IMR-90 (cell line): ENCODE measurements around the gene TNKS2. TPM values are rescaled to one million over a fixed set of nuclear protein-coding genes. Genes with fewer than 3 reads are reported as not detected.

Experiments
- ATAC-seq: fragments of 200-7000 bp; cut with Tn5 transposase; 2 replicates; pipeline ENCODE4 v1.9.1; 2020; ENCODE audit warnings: low read depth, mild to moderate bottlenecking, moderate library complexity
- BruUV-seq: library from RNA; stranded (reverse); fragments of 400-500 nt; replicated peaks from 2 replicates; lab custom pipeline; 2021; lab: Mats Ljungman, UMichigan
- CTCF ChIA-PET: fragments of 300-600 bp; formaldehyde crosslinking; extraction: SDS; loops from one replicate; lab custom pipeline; 2021; ENCODE audit warnings: antibody characterized with exemption; lab: Yijun Ruan, JAX
- POLR2A ChIA-PET: fragments of 300-600 bp; sonication (Branson Sonifier 250); formaldehyde crosslinking; loops from one replicate; lab custom pipeline; 2022; ENCODE audit warnings: antibody characterized with exemption; ENCODE audit not compliant: unreplicated experiment; lab: Charles Lee
- DNase-seq: peaks from one replicate; pipeline ENCODE4 v3.0.0; 2013
- H2AFZ ChIP-seq: replicated peaks from 2 replicates; pipeline ENCODE3; 2013; ENCODE audit warnings: low read length, mild to moderate bottlenecking; ENCODE audit not compliant: poor library complexity
- H2AK5ac ChIP-seq: 2 replicates; pipeline ENCODE4 v1.6.1; 2013; ENCODE audit warnings: low read depth, low read length, inconsistent platforms
- H2AK9ac ChIP-seq: replicated peaks from 2 replicates; pipeline ENCODE3; 2013; ENCODE audit warnings: mild to moderate bottlenecking, low read depth, low read length, moderate library complexity; ENCODE audit not compliant: poor library complexity
- H2BK120ac ChIP-seq: 2 replicates; pipeline ENCODE4 v1.6.1; 2013; ENCODE audit warnings: low read depth, low read length, inconsistent platforms
- H2BK15ac ChIP-seq: 3 replicates; pipeline ENCODE4 v1.6.1; 2013; ENCODE audit warnings: low read depth, low read length, inconsistent platforms
- H2BK20ac ChIP-seq: 2 replicates; pipeline ENCODE4 v1.6.1; 2013; ENCODE audit warnings: low read depth, mild to moderate bottlenecking, inconsistent platforms, low read length, moderate library complexity
- H2BK5ac ChIP-seq: 2 replicates; pipeline ENCODE4 v1.6.1; 2013; ENCODE audit warnings: mild to moderate bottlenecking, low read depth, low read length, inconsistent platforms; ENCODE audit not compliant: poor library complexity, severe bottlenecking
- H3K14ac ChIP-seq: replicated peaks from 2 replicates; pipeline ENCODE4 v1.6.1; 2013; ENCODE audit warnings: low read depth, low read length, inconsistent platforms
- H3K18ac ChIP-seq: 2 replicates; pipeline ENCODE4 v1.6.1; 2013; ENCODE audit warnings: low read depth, low read length, control low read depth
- H3K23ac ChIP-seq: 2 replicates; pipeline ENCODE4 v1.6.1; 2013; ENCODE audit warnings: low read depth, low read length, inconsistent platforms
- H3K27ac ChIP-seq: 2 replicates; pipeline ENCODE4 v1.5.1; 2013; ENCODE audit warnings: mild to moderate bottlenecking, control low read depth, low read length; ENCODE audit not compliant: insufficient read depth
- H3K27me3 ChIP-seq: 2 replicates; pipeline ENCODE4 v1.6.1; 2013; ENCODE audit warnings: low read length; ENCODE audit not compliant: control insufficient read depth, insufficient read depth
- H3K36me3 ChIP-seq: 2 replicates; pipeline ENCODE4 v1.6.1; 2013; ENCODE audit warnings: low read length, mixed read lengths; ENCODE audit not compliant: control insufficient read depth, insufficient read depth
- H3K4ac ChIP-seq: 2 replicates; pipeline ENCODE4 v1.6.1; 2013; ENCODE audit warnings: low read depth, low read length, inconsistent platforms
- H3K4me1 ChIP-seq: 2 replicates; pipeline ENCODE4 v1.6.1; 2013; ENCODE audit warnings: low read length, mixed read lengths; ENCODE audit not compliant: control insufficient read depth, insufficient read depth
- H3K4me2 ChIP-seq: 2 replicates; pipeline ENCODE4 v1.6.1; 2013; ENCODE audit warnings: low read depth, mild to moderate bottlenecking, control low read depth, low read length, moderate library complexity
- H3K4me3 ChIP-seq: 2 replicates; pipeline ENCODE4 v1.5.1; 2013; ENCODE audit warnings: low read depth, mild to moderate bottlenecking, control low read depth, low read length, moderate library complexity; ENCODE audit not compliant: insufficient read depth
- H3K56ac ChIP-seq: 2 replicates; pipeline ENCODE4 v1.6.1; 2013; ENCODE audit warnings: low read length, inconsistent platforms; ENCODE audit not compliant: insufficient read depth; ENCODE audit errors: extremely low read depth
- H3K79me1 ChIP-seq, 2 experiments: 2 replicates each; pipeline ENCODE4 v1.6.1; 2013; ENCODE audit warnings: low read length in 2 of 2, inconsistent platforms in 1 of 2, low read depth in 1 of 2
- H3K9ac ChIP-seq: 2 replicates; pipeline ENCODE4 v1.6.1; 2013; ENCODE audit warnings: low read depth, low read length, control low read depth
- H3K9me1 ChIP-seq: 2 replicates; pipeline ENCODE4 v1.6.1; 2013; ENCODE audit warnings: low read length, inconsistent platforms; ENCODE audit not compliant: insufficient read depth
- H3K9me3 ChIP-seq: 2 replicates; pipeline ENCODE4 v1.6.1; 2013; ENCODE audit warnings: low read length; ENCODE audit not compliant: control insufficient read depth, insufficient read depth
- H4K20me1 ChIP-seq: 2 replicates; pipeline ENCODE4 v1.6.1; 2013; ENCODE audit warnings: low read length, inconsistent platforms; ENCODE audit not compliant: insufficient read depth
- H4K5ac ChIP-seq: 2 replicates; pipeline ENCODE4 v1.6.1; 2013; ENCODE audit warnings: mild to moderate bottlenecking, low read depth, low read length, control low read depth
- H4K8ac ChIP-seq, 2 experiments: 2 replicates each; pipeline ENCODE4 v1.6.1; 2013; ENCODE audit warnings: low read depth in 2 of 2, low read length in 2 of 2, control low read depth in 1 of 2, inconsistent platforms in 1 of 2
- H4K91ac ChIP-seq: 2 replicates; pipeline ENCODE4 v1.6.1; 2013; ENCODE audit warnings: low read depth, low read length, inconsistent platforms; ENCODE audit not compliant: insufficient read depth
- BHLHE40 ChIP-seq: fragments of 150-350 bp; IDR thresholded peaks from 2 replicates; pipeline ENCODE4 v1.6.1; 2016; ENCODE audit warnings: mild to moderate bottlenecking, low read depth, low read length
- CEBPB ChIP-seq: IDR thresholded peaks from 2 replicates; pipeline ENCODE4 v1.6.1; 2012; ENCODE audit warnings: low read depth, low read length, improper control_type of control experiment
- CHD1 ChIP-seq: IDR thresholded peaks from 2 replicates; pipeline ENCODE4 v1.6.1; 2012; ENCODE audit warnings: low read depth, low read length, improper control_type of control experiment
- FOS ChIP-seq: fragments of 150-350 bp; IDR thresholded peaks from 2 replicates; pipeline ENCODE4 v1.6.1; 2016; ENCODE audit warnings: low read depth, low read length
- MAFK ChIP-seq: IDR thresholded peaks from 2 replicates; pipeline ENCODE4 v1.6.1; 2012; ENCODE audit warnings: low read depth, low read length, improper control_type of control experiment
- MAZ ChIP-seq: IDR thresholded peaks from 2 replicates; pipeline ENCODE4 v1.6.1; 2012; ENCODE audit warnings: low read depth, mild to moderate bottlenecking, low read length, improper control_type of control experiment, moderate library complexity, borderline replicate concordance
- MXI1 ChIP-seq: IDR thresholded peaks from 2 replicates; pipeline ENCODE4 v1.6.1; 2012; ENCODE audit warnings: low read depth, mild to moderate bottlenecking, low read length, moderate library complexity, borderline replicate concordance
- NFE2L2 ChIP-seq: fragments of 150-350 bp; IDR thresholded peaks from 2 replicates; pipeline ENCODE4 v1.6.1; 2016; ENCODE audit warnings: low read depth, mild to moderate bottlenecking, low read length
- POLR2A ChIP-seq: IDR thresholded peaks from 2 replicates; pipeline ENCODE4 v1.6.1; 2012; ENCODE audit warnings: mild to moderate bottlenecking, low read depth, low read length
- RAD21 ChIP-seq: IDR thresholded peaks from 2 replicates; pipeline ENCODE4 v1.6.1; 2012; ENCODE audit warnings: low read length, improper control_type of control experiment
- RCOR1 ChIP-seq: IDR thresholded peaks from 2 replicates; pipeline ENCODE4 v1.6.1; 2012; ENCODE audit warnings: mild to moderate bottlenecking, low read length, improper control_type of control experiment; ENCODE audit not compliant: insufficient replicate concordance
- RFX5 ChIP-seq: IDR thresholded peaks from 2 replicates; pipeline ENCODE4 v1.8.0; 2012; ENCODE audit warnings: low read depth, mild to moderate bottlenecking, low read length, moderate library complexity
- SMC3 ChIP-seq: fragments of 150-350 bp; IDR thresholded peaks from 2 replicates; pipeline ENCODE4 v1.6.1; 2016; ENCODE audit warnings: low read depth, mild to moderate bottlenecking, antibody characterized with exemption, low read length, moderate library complexity
- WGBS, 2 experiments: methylation state at CpG; one replicate each; pipeline versions ENCODE4 v1.1.5 to v1.1.7; 2013; ENCODE audit warnings: missing lambda C conversion rate in 2 of 2; ENCODE audit not compliant: insufficient read length in 1 of 2; ENCODE audit errors: extremely low coverage in 2 of 2; 5-methylcytosine and 5-hydroxymethylcytosine counted together
- dilution Hi-C: fragments of 300-500 bp; cut with HindIII; formaldehyde crosslinking; loops from one replicate; pipeline ENCODE4 v1.14.3; 2018; ENCODE audit warnings: low sequenced_read_pairs; ENCODE audit not compliant: unreplicated experiment
- in situ Hi-C: fragments of 300-500 bp; cut with MboI; formaldehyde crosslinking; loops from 3 replicates; pipeline ENCODE4 v1.14.3; 2019; ENCODE audit warnings: low sequenced_read_pairs, inconsistent platforms, mixed read lengths
- intact Hi-C: fragments of 100-400 bp; cut with micrococcal nuclease; formaldehyde crosslinking; loops from 2 replicates; pipeline ENCODE4 v1.10.0; 2022
- polyA plus RNA-seq, 3 experiments: library from polyadenylated mRNA; depleted of rRNA; stranded (reverse); fragments of >200 nt; gene quantifications; 2 replicates each; pipeline ENCODE4 v1.2.3, GENCODE V29; 2012; ENCODE audit warnings: low replicate concordance in 1 of 3
- total RNA-seq: library from RNA; depleted of rRNA; stranded (reverse); fragments of >200 nt; gene quantifications from 2 replicates; pipeline ENCODE4 v1.2.3, GENCODE V29; 2012
- TF ChIP-seq, protein P1 (sequence below): conservative IDR thresholded peaks from 2 replicates; pipeline ENCODE4 v1.5.1; 2012; ENCODE audit warnings: mild to moderate bottlenecking, low read depth, low read length, improper control_type of control experiment
- TF ChIP-seq, protein P2 (sequence below): fragments of 150-350 bp; IDR thresholded peaks from 2 replicates; pipeline ENCODE4 v1.6.1; 2017; ENCODE audit warnings: mild to moderate bottlenecking, antibody characterized with exemption, low read length, low read depth
- TF ChIP-seq, protein P3 (sequence below): fragments of 150-350 bp; IDR thresholded peaks from 2 replicates; pipeline ENCODE4 v1.6.1; 2016; ENCODE audit warnings: low read depth, mild to moderate bottlenecking, low read length, moderate library complexity, borderline replicate concordance

The TNKS2 gene
- total and polyA plus RNA-seq, 2 of the 4 experiments (the other 2 are of a cell fraction) = 17.0 to 41.4 TPM

DNA sequence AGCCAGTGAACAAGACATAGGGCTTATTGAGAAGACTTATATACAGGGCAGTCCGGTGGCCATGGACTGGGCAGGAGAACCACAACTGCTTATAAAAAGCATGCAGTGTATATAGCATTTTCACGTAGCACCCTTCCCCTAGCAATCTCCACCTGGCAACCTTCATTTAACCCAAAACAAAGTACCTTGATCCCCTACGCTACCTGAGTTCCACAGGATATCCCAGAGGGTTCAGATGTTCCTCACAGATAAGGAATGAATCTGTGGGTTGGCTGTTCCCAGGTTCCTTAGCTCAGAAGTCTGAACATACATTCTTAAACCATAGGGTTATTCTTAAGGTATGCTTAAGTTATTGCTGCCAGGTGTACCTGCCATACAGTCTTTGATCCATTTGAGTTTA lies 22.0 kb upstream of the TNKS2 start:
- Histone ChIP-seq H3K79me1 (no peaks in the 10 kb centered on the region), H3K4me2 (no peak overlapping the region), H4K20me1 (no peaks in the 10 kb centered on the region), H2BK15ac (no peak overlapping the region), H3K4me1 (no peaks in the 10 kb centered on the region), H3K4me3 (no peak overlapping the region), H3K36me3 (no peaks in the 10 kb centered on the region), H4K5ac (no peak overlapping the region), H2BK5ac (no peak overlapping the region), H3K9me1 (no peaks in the 10 kb centered on the region), H3K27me3 (peaks cover 22% of the 10 kb centered on the region), H3K14ac (no peak overlapping the region), H2BK120ac (no peak overlapping the region), H2AFZ (no peak overlapping the region), H3K9ac (no peak overlapping the region), H2AK5ac (no peak overlapping the region), H3K9me3 (no peaks in the 10 kb centered on the region), H3K56ac (no peak overlapping the region), H4K91ac (no peak overlapping the region), H2BK20ac (no peak overlapping the region), H3K27ac (no peak overlapping the region), H3K18ac (no peak overlapping the region), H4K8ac (no peak overlapping the region), H2AK9ac (no peak overlapping the region), H3K23ac (no peak overlapping the region), H3K4ac (no peak overlapping the region)
- in situ Hi-C loops (no loop called here), dilution Hi-C loops (no loop called here), intact Hi-C loops (no loop called here)
- no CpG with 5 or more reads among the region's 3 CpGs for WGBS, 2 experiments
- ATAC-seq (no peak), DNase-seq (no peak)
- ChIA-PET CTCF (interaction anchor here (0.5 kb wide), 1 partner anchor 61 kb away, joined by 3 read pairs; no protein-coding TSS in a partner anchor), POLR2A (no interaction called here)
- BruUV-seq = no TSS peak
- no peak for TF ChIP-seq CEBPB
- TF ChIP-seq RAD21 = no peak
- no peak for TF ChIP-seq CHD1
- TF ChIP-seq POLR2A = no peak
- TF ChIP-seq, protein P1, sequence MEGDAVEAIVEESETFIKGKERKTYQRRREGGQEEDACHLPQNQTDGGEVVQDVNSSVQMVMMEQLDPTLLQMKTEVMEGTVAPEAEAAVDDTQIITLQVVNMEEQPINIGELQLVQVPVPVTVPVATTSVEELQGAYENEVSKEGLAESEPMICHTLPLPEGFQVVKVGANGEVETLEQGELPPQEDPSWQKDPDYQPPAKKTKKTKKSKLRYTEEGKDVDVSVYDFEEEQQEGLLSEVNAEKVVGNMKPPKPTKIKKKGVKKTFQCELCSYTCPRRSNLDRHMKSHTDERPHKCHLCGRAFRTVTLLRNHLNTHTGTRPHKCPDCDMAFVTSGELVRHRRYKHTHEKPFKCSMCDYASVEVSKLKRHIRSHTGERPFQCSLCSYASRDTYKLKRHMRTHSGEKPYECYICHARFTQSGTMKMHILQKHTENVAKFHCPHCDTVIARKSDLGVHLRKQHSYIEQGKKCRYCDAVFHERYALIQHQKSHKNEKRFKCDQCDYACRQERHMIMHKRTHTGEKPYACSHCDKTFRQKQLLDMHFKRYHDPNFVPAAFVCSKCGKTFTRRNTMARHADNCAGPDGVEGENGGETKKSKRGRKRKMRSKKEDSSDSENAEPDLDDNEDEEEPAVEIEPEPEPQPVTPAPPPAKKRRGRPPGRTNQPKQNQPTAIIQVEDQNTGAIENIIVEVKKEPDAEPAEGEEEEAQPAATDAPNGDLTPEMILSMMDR = no peak
- TF ChIP-seq, protein P2, sequence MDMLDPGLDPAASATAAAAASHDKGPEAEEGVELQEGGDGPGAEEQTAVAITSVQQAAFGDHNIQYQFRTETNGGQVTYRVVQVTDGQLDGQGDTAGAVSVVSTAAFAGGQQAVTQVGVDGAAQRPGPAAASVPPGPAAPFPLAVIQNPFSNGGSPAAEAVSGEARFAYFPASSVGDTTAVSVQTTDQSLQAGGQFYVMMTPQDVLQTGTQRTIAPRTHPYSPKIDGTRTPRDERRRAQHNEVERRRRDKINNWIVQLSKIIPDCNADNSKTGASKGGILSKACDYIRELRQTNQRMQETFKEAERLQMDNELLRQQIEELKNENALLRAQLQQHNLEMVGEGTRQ = no peak
- no peak for TF ChIP-seq SMC3
- no peak for TF ChIP-seq RCOR1
- TF ChIP-seq, protein P3, sequence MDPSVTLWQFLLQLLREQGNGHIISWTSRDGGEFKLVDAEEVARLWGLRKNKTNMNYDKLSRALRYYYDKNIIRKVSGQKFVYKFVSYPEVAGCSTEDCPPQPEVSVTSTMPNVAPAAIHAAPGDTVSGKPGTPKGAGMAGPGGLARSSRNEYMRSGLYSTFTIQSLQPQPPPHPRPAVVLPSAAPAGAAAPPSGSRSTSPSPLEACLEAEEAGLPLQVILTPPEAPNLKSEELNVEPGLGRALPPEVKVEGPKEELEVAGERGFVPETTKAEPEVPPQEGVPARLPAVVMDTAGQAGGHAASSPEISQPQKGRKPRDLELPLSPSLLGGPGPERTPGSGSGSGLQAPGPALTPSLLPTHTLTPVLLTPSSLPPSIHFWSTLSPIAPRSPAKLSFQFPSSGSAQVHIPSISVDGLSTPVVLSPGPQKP = no peak
- no peak for TF ChIP-seq BHLHE40
- TF ChIP-seq MAZ = no peak
- no peak for TF ChIP-seq MXI1
- no peak for TF ChIP-seq NFE2L2
- no peak for TF ChIP-seq FOS
- TF ChIP-seq RFX5 = no peak
- TF ChIP-seq MAFK = no peak
